OCI-LY7 (cell line): ENCODE measurements around the gene MYO1B. TPM values are rescaled to one million over a fixed set of nuclear protein-coding genes. Genes with fewer than 3 reads are reported as not detected.

Experiments used
- BruUV-seq: library from RNA; stranded (reverse); fragments of 400-500 nt; replicated peaks from 2 replicates; lab custom pipeline; 2021; lab: Mats Ljungman, UMichigan
- CTCF ChIA-PET: fragments of 300-600 bp; sonication (Branson Sonifier 250); formaldehyde crosslinking; loops from one replicate; lab custom pipeline; 2022; ENCODE audit warnings: antibody characterized with exemption; ENCODE audit not compliant: unreplicated experiment; lab: Charles Lee
- POLR2A ChIA-PET: fragments of 300-600 bp; sonication (Branson Sonifier 250); formaldehyde crosslinking; loops from one replicate; lab custom pipeline; 2022; ENCODE audit warnings: antibody characterized with exemption; lab: Charles Lee
- DNase-seq: peaks from one replicate; pipeline ENCODE4 v3.0.0-alpha.2; 2015; ENCODE audit warnings: low spot score
- H2AFZ ChIP-seq: fragments of 200-600 bp; sonication (generic), shearing (Covaris generic); 2 replicates; pipeline ENCODE4 v1.6.1; 2014; ENCODE audit warnings: mild to moderate bottlenecking, antibody characterized with exemption, low read length, moderate library complexity
- H3K27ac ChIP-seq: fragments of 200-600 bp; sonication (generic); 2 replicates; pipeline ENCODE4 v1.5.1; 2014; ENCODE audit warnings: mixed run types, low read depth, mild to moderate bottlenecking, moderate library complexity, low read length, inconsistent platforms; ENCODE audit not compliant: poor library complexity, severe bottlenecking
- H3K36me3 ChIP-seq: fragments of 200-600 bp; sonication (generic); 2 replicates; pipeline ENCODE4 v1.6.1; 2014; ENCODE audit warnings: mild to moderate bottlenecking, antibody characterized with exemption, low read length, moderate library complexity, mixed read lengths; ENCODE audit not compliant: insufficient read depth
- H3K4me1 ChIP-seq: fragments of 200-600 bp; sonication (generic); 2 replicates; pipeline ENCODE4 v1.5.1; 2014; ENCODE audit warnings: mild to moderate bottlenecking, low read length; ENCODE audit not compliant: insufficient read depth, poor library complexity, severe bottlenecking
- H3K4me2 ChIP-seq: fragments of 200-600 bp; sonication (generic); 2 replicates; pipeline ENCODE4 v1.6.1; 2014; ENCODE audit warnings: mild to moderate bottlenecking, low read length
- H3K4me3 ChIP-seq: fragments of 200-600 bp; sonication (generic); 2 replicates; pipeline ENCODE4 v1.5.1; 2014; ENCODE audit warnings: mild to moderate bottlenecking, low read depth, low read length; ENCODE audit not compliant: poor library complexity, severe bottlenecking
- H3K79me2 ChIP-seq: fragments of 200-600 bp; sonication (generic); 2 replicates; pipeline ENCODE4 v1.6.1; 2016; ENCODE audit warnings: low read depth, mild to moderate bottlenecking, low read length, moderate library complexity, mixed read lengths; ENCODE audit not compliant: insufficient read depth
- H3K9me2 ChIP-seq: fragments of 200-600 bp; sonication (generic); 2 replicates; pipeline ENCODE4 v1.6.1; 2016; ENCODE audit warnings: mild to moderate bottlenecking, low read length, mixed read lengths; ENCODE audit not compliant: insufficient read depth
- H3K9me3 ChIP-seq: fragments of 200-600 bp; sonication (generic); 2 replicates; pipeline ENCODE4 v1.6.1; 2014; ENCODE audit warnings: mild to moderate bottlenecking, mixed run types, low read length, mixed read lengths
- H4K20me1 ChIP-seq: fragments of 200-600 bp; sonication (generic); 2 replicates; pipeline ENCODE4 v1.6.1; 2014; ENCODE audit warnings: mild to moderate bottlenecking, antibody characterized with exemption, low read length, moderate library complexity, mixed read lengths; ENCODE audit not compliant: insufficient read depth
- CTCF ChIP-seq: fragments of 200-600 bp; sonication (generic); conservative IDR thresholded peaks from 2 replicates; pipeline ENCODE4 v1.5.1; 2014; ENCODE audit warnings: mild to moderate bottlenecking, antibody characterized with exemption, low read length, moderate library complexity, mixed read lengths
- EZH2phosphoT487 ChIP-seq: fragments of 200-600 bp; sonication (generic); IDR thresholded peaks from 2 replicates; pipeline ENCODE4 v1.6.1; 2018; ENCODE audit warnings: low read depth, borderline replicate concordance, mild to moderate bottlenecking, mixed run types, antibody characterized with exemption, low read length, moderate library complexity, mixed read lengths
- intact Hi-C: fragments of 100-400 bp; cut with micrococcal nuclease; formaldehyde crosslinking; loops from one replicate; pipeline ENCODE4 v1.10.0; 2022; ENCODE audit not compliant: unreplicated experiment
- total RNA-seq, 2 experiments: library from RNA; depleted of rRNA in 1 of 2; stranded (reverse); fragments of >200 nt in 1 of 2; shearing (Covaris generic) in 1 of 2; gene quantifications; 2 replicates each; pipeline ENCODE4 v1.2.3, GENCODE V29; 2014 to 2022

Gene MYO1B
- total RNA-seq, 2 experiments from 2014 or later, result not detected

GRCh38 chr2:191245869-191246531, 796 bp downstream of the MYO1B start:
- intact Hi-C loops, result no loop called here
- H3K9me2 ChIP-seq, result no peaks in the 10 kb centered on the region
- H3K79me2 ChIP-seq, result no peaks in the 10 kb centered on the region
- ChIA-PET POLR2A (interaction anchor here (0.6 kb wide), 1 partner anchor 146 kb away, joined by 3 read pairs; no protein-coding TSS in a partner anchor), CTCF (no interaction called here)
- DNase-seq, result no peak
- no peak overlapping the region for H3K4me3 ChIP-seq
- no peaks in the 10 kb centered on the region for H3K4me1 ChIP-seq
- H2AFZ ChIP-seq, result no peak overlapping the region
- no peaks in the 10 kb centered on the region for H4K20me1 ChIP-seq
- no TSS peak for BruUV-seq
- H3K4me2 ChIP-seq, result no peak overlapping the region
- no peaks in the 10 kb centered on the region for H3K36me3 ChIP-seq
- H3K27ac ChIP-seq, result no peak overlapping the region
- H3K9me3 ChIP-seq, result no peaks in the 10 kb centered on the region
- TF ChIP-seq CTCF (no peak), EZH2phosphoT487 (no peak)

GRCh38 chr2:191246820-191247380, 1.7 kb downstream of the MYO1B start:
- no peaks in the 10 kb centered on the region for H3K79me2 ChIP-seq
- no peaks in the 10 kb centered on the region for H3K9me3 ChIP-seq
- no peaks in the 10 kb centered on the region for H3K36me3 ChIP-seq
- H3K4me2 ChIP-seq, result no peak overlapping the region
- ChIA-PET CTCF (no interaction called here), POLR2A (interaction anchor here (0.5 kb wide), 1 partner anchor 73 kb away, joined by 3 read pairs; no protein-coding TSS in a partner anchor)
- no peaks in the 10 kb centered on the region for H3K9me2 ChIP-seq
- intact Hi-C loops, result no loop called here
- H3K4me1 ChIP-seq, result no peaks in the 10 kb centered on the region
- no TSS peak for BruUV-seq
- H3K4me3 ChIP-seq, result no peak overlapping the region
- no peak overlapping the region for H2AFZ ChIP-seq
- H3K27ac ChIP-seq, result no peak overlapping the region
- TF ChIP-seq CTCF (no peak), EZH2phosphoT487 (no peak)
- no peak for DNase-seq
- H4K20me1 ChIP-seq, result no peaks in the 10 kb centered on the region
